ENCODE results near the gene INSL3.

INSL3 gene

DNA sequence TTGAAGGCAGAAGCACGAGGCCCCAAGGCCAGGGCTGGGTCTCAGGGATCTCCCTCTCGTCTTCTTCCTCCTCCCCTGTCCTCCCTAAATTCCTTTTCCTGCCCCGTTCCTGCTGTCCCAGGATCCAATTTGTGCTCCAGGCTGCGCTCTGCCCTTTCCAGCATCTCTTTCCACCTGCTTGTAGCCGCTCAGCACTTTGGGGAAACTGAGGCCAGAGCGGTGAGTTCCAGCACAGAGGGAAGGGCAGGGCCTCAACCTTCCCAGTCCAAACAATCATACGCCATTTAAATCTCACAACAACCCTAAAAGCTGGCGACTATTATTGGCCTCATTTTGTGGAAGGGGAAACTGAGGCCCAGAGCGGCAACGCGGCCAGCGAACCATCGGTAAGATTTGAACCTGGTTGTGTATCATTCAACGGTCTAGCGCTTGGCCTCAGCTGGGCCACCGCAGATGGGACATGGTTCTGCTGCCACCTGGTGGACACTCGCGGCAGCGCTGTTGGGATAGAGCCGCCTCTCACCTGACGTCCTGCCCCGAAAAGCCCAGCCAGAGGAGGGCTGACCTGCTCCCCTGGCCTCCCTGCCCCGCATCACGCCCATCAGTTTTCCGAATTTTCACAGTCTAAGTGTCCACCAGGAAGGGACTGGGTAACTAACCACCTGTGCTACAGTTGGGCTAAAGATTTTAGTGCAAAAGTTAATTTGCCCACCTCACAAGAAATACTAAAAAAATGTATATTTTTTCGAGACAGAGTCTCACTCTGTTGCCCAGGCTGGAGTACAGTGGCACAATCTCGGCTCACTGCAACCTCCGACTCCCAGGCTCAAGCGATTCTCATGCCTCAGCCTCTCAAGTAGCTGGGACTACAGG is 34.2 kb upstream of the INSL3 start:
- peak; percentile 94 for TF ChIP-seq CTCF (conservative IDR thresholded peaks at IDR 0.05; ENCODE audit: low read length)
- peak; percentile 53 for DNase-seq (ENCODE audit: low read depth)
- no peak overlapping the region for H3K4me3 ChIP-seq (ENCODE audit: low read length)

GRCh38 chr19:17854061-17854460 is 32.7 kb upstream of the INSL3 start:
- no peak overlapping the region for H3K4me3 ChIP-seq (ENCODE audit: low read length)
- no peak for TF ChIP-seq CTCF (conservative IDR thresholded peaks at IDR 0.05; ENCODE audit: low read length)
- no peak for DNase-seq (ENCODE audit: low read depth)

DNA sequence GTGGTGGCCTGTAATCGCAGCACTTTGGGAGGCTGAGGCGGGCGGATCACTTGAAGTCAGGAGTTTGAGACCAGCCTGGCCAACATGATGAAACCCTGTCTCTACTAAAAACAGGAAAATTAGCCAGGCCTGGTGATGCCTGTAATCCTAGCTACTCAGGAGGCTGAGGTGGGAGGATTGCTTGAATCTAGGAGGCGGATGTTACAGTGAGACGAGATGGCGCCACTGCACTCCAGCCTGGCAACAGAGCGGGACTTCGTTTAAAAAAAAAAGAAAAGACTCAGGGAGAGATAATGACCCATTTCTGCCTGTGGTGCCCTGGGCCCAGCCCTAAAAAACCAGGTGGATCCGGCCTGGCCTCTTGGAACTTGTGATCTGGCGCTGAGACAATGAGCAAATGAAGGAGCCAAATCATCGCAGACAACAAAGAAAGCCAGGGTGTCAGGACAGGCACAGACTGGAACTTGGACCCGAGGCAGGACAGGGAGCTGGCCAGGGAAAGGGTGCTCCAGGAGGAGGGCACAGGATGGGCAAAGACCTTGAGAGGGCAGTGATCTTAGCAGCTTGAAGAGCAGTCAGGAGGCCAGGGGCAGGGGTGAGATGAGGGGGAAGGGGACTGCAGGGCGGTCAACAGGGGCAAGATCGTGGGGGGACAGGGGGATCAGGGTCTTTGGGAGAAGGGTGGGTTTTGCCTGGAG is 27.4 kb upstream of the INSL3 start:
- no peak for TF ChIP-seq CTCF (conservative IDR thresholded peaks at IDR 0.05; ENCODE audit: low read length)
- DNase-seq (ENCODE audit: low read depth): no peak
- no peak overlapping the region for H3K4me3 ChIP-seq (ENCODE audit: low read length)

GRCh38 chr19:17847538-17848366 is 26.4 kb upstream of the INSL3 start, which contains the start of gene JAK3:
Gene JAK3, minus strand, starts transcription at chr19:17847982. Its CDS starts 3,565 bp downstream, at chr19:17844417.
- peak within 1 kb of the TSS; percentile 64 for H3K4me3 ChIP-seq (ENCODE audit: low read length)
- no peak for TF ChIP-seq CTCF (conservative IDR thresholded peaks at IDR 0.05; ENCODE audit: low read length)
- DNase-seq (ENCODE audit: low read depth): peak; percentile 67

DNA sequence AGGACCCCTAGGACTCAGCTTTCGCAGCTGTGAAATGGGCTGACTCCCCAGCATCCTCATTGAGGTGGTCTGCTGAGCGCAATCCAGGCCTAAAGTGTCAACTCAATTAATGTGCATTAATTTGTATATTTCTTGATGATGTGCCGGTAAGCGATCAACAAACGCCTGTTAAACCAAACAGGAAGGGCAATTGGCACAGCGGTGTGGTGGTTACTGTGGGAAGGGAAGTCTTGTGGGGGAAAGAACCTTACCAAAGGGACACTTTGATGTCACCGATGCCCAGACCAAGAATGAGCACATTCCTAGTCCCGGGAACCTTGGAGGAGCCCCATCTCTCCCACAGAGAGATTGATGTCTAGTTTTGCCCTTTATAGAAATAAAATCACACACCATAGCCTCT is 24.8 kb upstream of the INSL3 start:
- DNase-seq (ENCODE audit: low read depth): no peak
- no peak for TF ChIP-seq CTCF (conservative IDR thresholded peaks at IDR 0.05; ENCODE audit: low read length)
- no peak overlapping the region for H3K4me3 ChIP-seq (ENCODE audit: low read length)

GRCh38 chr19:17843908-17844490 is 22.7 kb upstream of the INSL3 start:
- no peak overlapping the region for H3K4me3 ChIP-seq (ENCODE audit: low read length)
- DNase-seq (ENCODE audit: low read depth): no peak
- TF ChIP-seq CTCF (conservative IDR thresholded peaks at IDR 0.05; ENCODE audit: low read length): no peak

Measured in AG10803 (cell line).